Cerebellar cortex (tissue), 1 donor: Measurements from ENCODE around the gene CEP70.
"Not testable (repeated sequence)": the region's sequence is repeated elsewhere in the genome, so short reads cannot be mapped to it uniquely, and the experiment has no call there.

Source experiments
- DNase-seq: peaks from one replicate; pipeline ENCODE4 v3.0.0-alpha.2; 2015; ENCODE audit warnings: low spot score

The CEP70 gene

GRCh38 chr3:138594150-138594934 is at the start of gene CEP70:
Gene CEP70 (minus strand): TSS chr3:138594260. CDS start chr3:138572927, 21,333 bp downstream.
- peak; percentile 97 for DNase-seq

GRCh38 chr3:138642927-138643253 is 48.8 kb upstream of the CEP70 start:
- DNase-seq: no peak

- DNase-seq: no peak
Observed at GRCh38 chr3:138642226-138642926, 48.3 kb upstream of the CEP70 start.

- DNase-seq: no peak
Observed at GRCh38 chr3:138640537-138640936, 46.5 kb upstream of the CEP70 start.

- no peak for DNase-seq
Observed at GRCh38 chr3:138638641-138639040, 44.6 kb upstream of the CEP70 start.

GRCh38 chr3:138629526-138629925 is 35.5 kb upstream of the CEP70 start:
- no peak for DNase-seq

- DNase-seq: no peak
Observed at GRCh38 chr3:138625707-138626365, 31.8 kb upstream of the CEP70 start.

- no peak for DNase-seq
Observed at GRCh38 chr3:138624518-138624917, 30.5 kb upstream of the CEP70 start.

- DNase-seq: no peak
Observed at GRCh38 chr3:138620431-138620830, 26.4 kb upstream of the CEP70 start.

- no peak for DNase-seq
Observed at GRCh38 chr3:138615462-138615861, 21.4 kb upstream of the CEP70 start.

- peak; percentile 11 for DNase-seq
Observed at GRCh38 chr3:138609898-138610266, 15.8 kb upstream of the CEP70 start.

GRCh38 chr3:138608322-138609135 is 14.5 kb upstream of the CEP70 start, which contains the start of gene FAIM:
Gene FAIM (plus strand): TSS chr3:138608771. CDS start chr3:138619727, 10,956 bp downstream.
- DNase-seq: peak; percentile 67

- not testable (repeated sequence) for DNase-seq
Observed at GRCh38 chr3:138604106-138604595, 10.1 kb upstream of the CEP70 start.

- DNase-seq: not testable (repeated sequence)
Observed at GRCh38 chr3:138601661-138602060, 7.6 kb upstream of the CEP70 start.

GRCh38 chr3:138600100-138600745 is 6.2 kb upstream of the CEP70 start:
- DNase-seq: no peak

- DNase-seq: no peak
Observed at GRCh38 chr3:138598534-138598933, 4.5 kb upstream of the CEP70 start.

GRCh38 chr3:138597186-138597976 is 3.3 kb upstream of the CEP70 start:
- DNase-seq: not testable (repeated sequence)

- no peak for DNase-seq
Observed at GRCh38 chr3:138594935-138595610, 1.0 kb upstream of the CEP70 start.

GRCh38 chr3:138593488-138594149 is 441 bp downstream of the CEP70 start:
- no peak for DNase-seq
